Measurements from ENCODE around the gene GCG. TPM values are rescaled to one million over a fixed set of nuclear protein-coding genes. Genes with fewer than 3 reads are reported as not detected.
A peak's percentile ranks its signal among the peaks of the same experiment; 100 is the strongest.

GCG gene
- polyA plus RNA-seq, 1 of the 3 experiments (the other 2 are of a cell fraction): not detected

GRCh38 chr2:162106146-162106551 is 45.9 kb downstream of the GCG start:
- POLR2A ChIA-PET: no interaction called here
- TF ChIP-seq NRF1 (IDR thresholded peaks at IDR 0.05; ENCODE audit: low read depth, low read length): no peak
- no peak for TF ChIP-seq TAF1 (IDR thresholded peaks at IDR 0.05; ENCODE audit: borderline replicate concordance, low read depth, low read length)
- no peak for TF ChIP-seq JUND (IDR thresholded peaks at IDR 0.05)
- TF ChIP-seq FOXJ3 (CRISPR knock-in tag; IDR thresholded peaks at IDR 0.05): no peak
- TF ChIP-seq CHD2 (IDR thresholded peaks at IDR 0.05; ENCODE audit: low read length, partially characterized antibody): no peak
- TF ChIP-seq, protein P1, sequence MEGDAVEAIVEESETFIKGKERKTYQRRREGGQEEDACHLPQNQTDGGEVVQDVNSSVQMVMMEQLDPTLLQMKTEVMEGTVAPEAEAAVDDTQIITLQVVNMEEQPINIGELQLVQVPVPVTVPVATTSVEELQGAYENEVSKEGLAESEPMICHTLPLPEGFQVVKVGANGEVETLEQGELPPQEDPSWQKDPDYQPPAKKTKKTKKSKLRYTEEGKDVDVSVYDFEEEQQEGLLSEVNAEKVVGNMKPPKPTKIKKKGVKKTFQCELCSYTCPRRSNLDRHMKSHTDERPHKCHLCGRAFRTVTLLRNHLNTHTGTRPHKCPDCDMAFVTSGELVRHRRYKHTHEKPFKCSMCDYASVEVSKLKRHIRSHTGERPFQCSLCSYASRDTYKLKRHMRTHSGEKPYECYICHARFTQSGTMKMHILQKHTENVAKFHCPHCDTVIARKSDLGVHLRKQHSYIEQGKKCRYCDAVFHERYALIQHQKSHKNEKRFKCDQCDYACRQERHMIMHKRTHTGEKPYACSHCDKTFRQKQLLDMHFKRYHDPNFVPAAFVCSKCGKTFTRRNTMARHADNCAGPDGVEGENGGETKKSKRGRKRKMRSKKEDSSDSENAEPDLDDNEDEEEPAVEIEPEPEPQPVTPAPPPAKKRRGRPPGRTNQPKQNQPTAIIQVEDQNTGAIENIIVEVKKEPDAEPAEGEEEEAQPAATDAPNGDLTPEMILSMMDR (IDR thresholded peaks at IDR 0.05): no peak
- Histone ChIP-seq H3K4me3 (ENCODE audit: low read depth in 2 of 2, low read length in 1 of 2) (no peak overlapping the region), H3K27me3 (ENCODE audit: insufficient read depth) (no peaks in the 10 kb centered on the region), H3K27ac (ENCODE audit: low read depth in 2 of 2, low read length in 1 of 2) (no peak overlapping the region), H3K36me3 (replicated peaks in 1 of 2; ENCODE audit: control insufficient read depth in 1 of 2, insufficient read depth in 2 of 2, low read length in 1 of 2) (no peaks in the 10 kb centered on the region), H3K9ac (no peak overlapping the region), H2AFZ (ENCODE audit: low read depth) (peak overlapping the region; percentile 24; the same call in 1 of the 2 replicates), H3K4me2 (no peak overlapping the region), H3K9me2 (no peaks in the 10 kb centered on the region), H3K79me2 (ENCODE audit: insufficient read depth) (no peaks in the 10 kb centered on the region), H3K4me1 (ENCODE audit: control insufficient read depth in 1 of 2, insufficient read depth in 2 of 2, low read depth in 1 of 2, low read length in 1 of 2) (no peaks in the 10 kb centered on the region; a peak in 1 of 4 replicates), H4K20me1 (ENCODE audit: insufficient read depth) (no peaks in the 10 kb centered on the region), H3F3A (replicated peaks; ENCODE audit: insufficient read depth) (no peaks in the 10 kb centered on the region), H3K9me3 (no peaks in the 10 kb centered on the region)
- CTCF ChIA-PET: interaction anchor here (1.0 to 1.4 kb wide), 2 partner anchors 22 to 98 kb away, joined by 3 read pairs; no protein-coding TSS in a partner anchor
- DNase-seq: no peak
- WGBS (ENCODE audit: low lambda C conversion rate): 63% methylated on average over 3 of the region's 3 CpGs

- Histone ChIP-seq H3K4me3 (ENCODE audit: low read depth in 2 of 2, low read length in 1 of 2) (no peak overlapping the region), H3K4me1 (ENCODE audit: control insufficient read depth in 1 of 2, insufficient read depth in 2 of 2, low read depth in 1 of 2, low read length in 1 of 2) (no peaks in the 10 kb centered on the region; a peak in 1 of 4 replicates), H3K9me2 (no peaks in the 10 kb centered on the region), H3F3A (replicated peaks; ENCODE audit: insufficient read depth) (no peaks in the 10 kb centered on the region), H4K20me1 (ENCODE audit: insufficient read depth) (no peaks in the 10 kb centered on the region), H3K4me2 (no peak overlapping the region), H3K9ac (no peak overlapping the region), H2AFZ (ENCODE audit: low read depth) (no peak overlapping the region), H3K36me3 (replicated peaks in 1 of 2; ENCODE audit: control insufficient read depth in 1 of 2, insufficient read depth in 2 of 2, low read length in 1 of 2) (no peaks in the 10 kb centered on the region), H3K9me3 (no peaks in the 10 kb centered on the region), H3K27me3 (ENCODE audit: insufficient read depth) (no peaks in the 10 kb centered on the region), H3K27ac (ENCODE audit: low read depth in 2 of 2, low read length in 1 of 2) (no peak overlapping the region), H3K79me2 (ENCODE audit: insufficient read depth) (no peaks in the 10 kb centered on the region)
- ChIA-PET CTCF (interaction anchor here (1.4 kb wide), 1 partner anchor 118 kb away, joined by 4 read pairs; no protein-coding TSS in a partner anchor), POLR2A (no interaction called here)
- no peak for TF ChIP-seq SIN3A (IDR thresholded peaks at IDR 0.05; ENCODE audit: borderline replicate concordance, low read depth, low read length)
- TF ChIP-seq, protein P2, sequence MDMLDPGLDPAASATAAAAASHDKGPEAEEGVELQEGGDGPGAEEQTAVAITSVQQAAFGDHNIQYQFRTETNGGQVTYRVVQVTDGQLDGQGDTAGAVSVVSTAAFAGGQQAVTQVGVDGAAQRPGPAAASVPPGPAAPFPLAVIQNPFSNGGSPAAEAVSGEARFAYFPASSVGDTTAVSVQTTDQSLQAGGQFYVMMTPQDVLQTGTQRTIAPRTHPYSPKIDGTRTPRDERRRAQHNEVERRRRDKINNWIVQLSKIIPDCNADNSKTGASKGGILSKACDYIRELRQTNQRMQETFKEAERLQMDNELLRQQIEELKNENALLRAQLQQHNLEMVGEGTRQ (IDR thresholded peaks at IDR 0.05; ENCODE audit: borderline replicate concordance, low read depth, low read length): no peak
- peak; percentile 72; the same call in 1 of the 2 replicates for TF ChIP-seq USF1 (IDR thresholded peaks at IDR 0.05; ENCODE audit: borderline replicate concordance, low read depth)
- TF ChIP-seq NFIC (IDR thresholded peaks at IDR 0.05; ENCODE audit: borderline replicate concordance): peak; percentile 63; the same call in 1 of the 2 replicates
- no peak for TF ChIP-seq YY1 (IDR thresholded peaks at IDR 0.05; ENCODE audit: low read depth)
- no peak for TF ChIP-seq TEAD4 (IDR thresholded peaks at IDR 0.05; ENCODE audit: borderline replicate concordance, insufficient read depth)
- TF ChIP-seq EZH2phosphoT487 (IDR thresholded peaks at IDR 0.05; ENCODE audit: borderline replicate concordance, low read depth): no peak
- TF ChIP-seq MAX (IDR thresholded peaks at IDR 0.05; ENCODE audit: low read depth): no peak
- no peak for TF ChIP-seq GATA2 (CRISPR knock-in tag; IDR thresholded peaks at IDR 0.05)
- TF ChIP-seq, protein P3, sequence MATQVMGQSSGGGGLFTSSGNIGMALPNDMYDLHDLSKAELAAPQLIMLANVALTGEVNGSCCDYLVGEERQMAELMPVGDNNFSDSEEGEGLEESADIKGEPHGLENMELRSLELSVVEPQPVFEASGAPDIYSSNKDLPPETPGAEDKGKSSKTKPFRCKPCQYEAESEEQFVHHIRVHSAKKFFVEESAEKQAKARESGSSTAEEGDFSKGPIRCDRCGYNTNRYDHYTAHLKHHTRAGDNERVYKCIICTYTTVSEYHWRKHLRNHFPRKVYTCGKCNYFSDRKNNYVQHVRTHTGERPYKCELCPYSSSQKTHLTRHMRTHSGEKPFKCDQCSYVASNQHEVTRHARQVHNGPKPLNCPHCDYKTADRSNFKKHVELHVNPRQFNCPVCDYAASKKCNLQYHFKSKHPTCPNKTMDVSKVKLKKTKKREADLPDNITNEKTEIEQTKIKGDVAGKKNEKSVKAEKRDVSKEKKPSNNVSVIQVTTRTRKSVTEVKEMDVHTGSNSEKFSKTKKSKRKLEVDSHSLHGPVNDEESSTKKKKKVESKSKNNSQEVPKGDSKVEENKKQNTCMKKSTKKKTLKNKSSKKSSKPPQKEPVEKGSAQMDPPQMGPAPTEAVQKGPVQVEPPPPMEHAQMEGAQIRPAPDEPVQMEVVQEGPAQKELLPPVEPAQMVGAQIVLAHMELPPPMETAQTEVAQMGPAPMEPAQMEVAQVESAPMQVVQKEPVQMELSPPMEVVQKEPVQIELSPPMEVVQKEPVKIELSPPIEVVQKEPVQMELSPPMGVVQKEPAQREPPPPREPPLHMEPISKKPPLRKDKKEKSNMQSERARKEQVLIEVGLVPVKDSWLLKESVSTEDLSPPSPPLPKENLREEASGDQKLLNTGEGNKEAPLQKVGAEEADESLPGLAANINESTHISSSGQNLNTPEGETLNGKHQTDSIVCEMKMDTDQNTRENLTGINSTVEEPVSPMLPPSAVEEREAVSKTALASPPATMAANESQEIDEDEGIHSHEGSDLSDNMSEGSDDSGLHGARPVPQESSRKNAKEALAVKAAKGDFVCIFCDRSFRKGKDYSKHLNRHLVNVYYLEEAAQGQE (IDR thresholded peaks at IDR 0.05; ENCODE audit: low read depth, low read length): peak; percentile 78
- TF ChIP-seq GABPA (IDR thresholded peaks at IDR 0.05; ENCODE audit: low read depth): no peak
- no peak for TF ChIP-seq FOSL2 (IDR thresholded peaks at IDR 0.05; ENCODE audit: borderline replicate concordance, low read depth)
- no peak for TF ChIP-seq TAF1 (IDR thresholded peaks at IDR 0.05; ENCODE audit: borderline replicate concordance, low read depth, low read length)
- DNase-seq: no peak
- WGBS (ENCODE audit: low lambda C conversion rate): 55% methylated on average over 3 of the region's 3 CpGs
Observed at GRCh38 chr2:162103443-162104009, 48.5 kb downstream of the GCG start.
